Activated B cell treated with CpG ODN at 0.5 μM for 24 hours (primary cell): Measurements from ENCODE around the gene MFAP5. TPM values are rescaled to one million over a fixed set of nuclear protein-coding genes. Genes with fewer than 3 reads are reported as not detected.

Source experiments
- ATAC-seq: fragments of 200-7000 bp; cut with Tn5 transposase; one replicate; pipeline ENCODE4 v1.10.0; 2021; ENCODE audit warnings: low read depth, mild to moderate bottlenecking, moderate library complexity
- CTCF ChIA-PET: fragments of 350-600 bp; sonication (Branson Sonifier 250); formaldehyde crosslinking; loops from one replicate; lab custom pipeline; 2021; ENCODE audit warnings: antibody characterized with exemption; lab: Charles Lee
- POLR2A ChIA-PET: fragments of 350-600 bp; sonication (Branson Sonifier 250); formaldehyde crosslinking; loops from one replicate; lab custom pipeline; 2021; ENCODE audit warnings: antibody characterized with exemption; lab: Charles Lee
- DNase-seq: peaks from one replicate; pipeline ENCODE4 v3.0.0; 2022
- H3K27ac Mint-ChIP-seq: one replicate; pipeline ENCODE4 v1.8.0; 2020; ENCODE audit warnings: mixed read lengths
- H3K27me3 Mint-ChIP-seq: one replicate; pipeline ENCODE4 v1.8.0; 2021; ENCODE audit warnings: mixed read lengths
- H3K36me3 Mint-ChIP-seq: one replicate; pipeline ENCODE4 v1.8.0; 2021; ENCODE audit warnings: low read depth, mixed read lengths
- H3K4me1 Mint-ChIP-seq: one replicate; pipeline ENCODE4 v1.8.0; 2021; ENCODE audit warnings: mixed read lengths
- H3K4me3 Mint-ChIP-seq: one replicate; pipeline ENCODE4 v1.8.0; 2020; ENCODE audit warnings: mild to moderate bottlenecking, mixed read lengths
- H3K9me3 Mint-ChIP-seq: one replicate; pipeline ENCODE4 v1.8.0; 2020; ENCODE audit warnings: mixed read lengths
- intact Hi-C: fragments of 100-400 bp; cut with micrococcal nuclease; formaldehyde crosslinking; loops from one replicate; pipeline ENCODE4 v1.15.1; 2024
- total RNA-seq: library from RNA; stranded (reverse); gene quantifications from 2 replicates; pipeline ENCODE4 v1.2.3, GENCODE V29; 2022
- TF ChIP-seq, protein P1 (sequence below): fragments of 200-600 bp; IDR thresholded peaks from one replicate; pipeline ENCODE4 v1.8.0; 2022; ENCODE audit warnings: antibody characterized with exemption, mild to moderate bottlenecking

MFAP5 gene
- total RNA-seq, 1 donor from 2014 or later = 0.35 TPM

DNA sequence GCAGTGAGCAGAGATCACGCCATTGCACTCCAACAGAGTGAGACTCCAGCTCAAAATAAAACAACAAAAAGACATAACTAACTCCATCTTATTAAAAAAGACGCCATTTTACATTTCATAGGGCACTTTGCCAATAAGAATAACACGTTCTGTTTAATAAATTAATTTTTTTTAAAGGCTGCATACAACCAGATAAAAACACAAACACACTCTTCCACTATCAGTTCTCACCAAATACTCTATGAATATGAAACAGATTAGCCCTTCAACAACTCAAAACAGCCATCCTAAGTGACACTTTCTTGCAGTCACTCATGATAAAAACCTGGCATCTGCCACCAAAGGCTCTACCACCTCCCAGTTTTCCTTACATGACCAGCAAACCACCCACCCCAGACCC, 66.1 kb downstream of the MFAP5 start:
- POLR2A ChIA-PET = no interaction called here
- Mint-ChIP-seq H3K9me3 (no peaks in the 10 kb centered on the region), H3K4me1 (no peaks in the 10 kb centered on the region), H3K36me3 (no peaks in the 10 kb centered on the region), H3K27ac (no peak overlapping the region), H3K27me3 (peaks cover 4% of the 10 kb centered on the region), H3K4me3 (no peak overlapping the region)
- no peak for DNase-seq
- CTCF ChIA-PET = no interaction called here
- intact Hi-C loops = no loop called here
- TF ChIP-seq, protein P1, sequence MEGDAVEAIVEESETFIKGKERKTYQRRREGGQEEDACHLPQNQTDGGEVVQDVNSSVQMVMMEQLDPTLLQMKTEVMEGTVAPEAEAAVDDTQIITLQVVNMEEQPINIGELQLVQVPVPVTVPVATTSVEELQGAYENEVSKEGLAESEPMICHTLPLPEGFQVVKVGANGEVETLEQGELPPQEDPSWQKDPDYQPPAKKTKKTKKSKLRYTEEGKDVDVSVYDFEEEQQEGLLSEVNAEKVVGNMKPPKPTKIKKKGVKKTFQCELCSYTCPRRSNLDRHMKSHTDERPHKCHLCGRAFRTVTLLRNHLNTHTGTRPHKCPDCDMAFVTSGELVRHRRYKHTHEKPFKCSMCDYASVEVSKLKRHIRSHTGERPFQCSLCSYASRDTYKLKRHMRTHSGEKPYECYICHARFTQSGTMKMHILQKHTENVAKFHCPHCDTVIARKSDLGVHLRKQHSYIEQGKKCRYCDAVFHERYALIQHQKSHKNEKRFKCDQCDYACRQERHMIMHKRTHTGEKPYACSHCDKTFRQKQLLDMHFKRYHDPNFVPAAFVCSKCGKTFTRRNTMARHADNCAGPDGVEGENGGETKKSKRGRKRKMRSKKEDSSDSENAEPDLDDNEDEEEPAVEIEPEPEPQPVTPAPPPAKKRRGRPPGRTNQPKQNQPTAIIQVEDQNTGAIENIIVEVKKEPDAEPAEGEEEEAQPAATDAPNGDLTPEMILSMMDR = no peak
- no peak for ATAC-seq

Other genes with a start within 250 kb of the MFAP5 start
- gene CLEC6A, start 206.9 kb downstream of the MFAP5 start, total RNA-seq = not detected in 2 replicates
- gene CLEC4D, start 149.3 kb downstream of the MFAP5 start, total RNA-seq = not detected in 2 replicates
- 0.71 TPM in 1 of 2 replicates, not detected in the other for gene CLEC4E, start 121.9 kb downstream of the MFAP5 start, total RNA-seq
- gene AICDA, start 50.0 kb downstream of the MFAP5 start, total RNA-seq = 3.6 and 7.7 TPM in 2 replicates
- gene RIMKLB, start 35.2 kb upstream of the MFAP5 start, total RNA-seq = 31.0 and 31.9 TPM in 2 replicates
- gene A2ML1, start 159.8 kb upstream of the MFAP5 start, total RNA-seq = not detected in 2 replicates